KMS-11 (cell line): Measurements from ENCODE around the gene PSG7.
"Not testable (repeated sequence)": the region's sequence is repeated elsewhere in the genome, so short reads cannot be mapped to it uniquely, and the experiment has no call there.

ENCODE experiments used
- H2AFZ ChIP-seq: fragments of 200-600 bp; sonication (generic); 2 replicates; pipeline ENCODE4 v1.6.1; 2016; ENCODE audit warnings: antibody characterized with exemption, mixed run types, low read depth
- H3K27ac ChIP-seq: fragments of 200-600 bp; sonication (generic); 2 replicates; pipeline ENCODE4 v1.6.1; 2016; ENCODE audit warnings: mild to moderate bottlenecking, mixed run types
- H3K27me3 ChIP-seq: fragments of 200-600 bp; sonication (generic); 2 replicates; pipeline ENCODE4 v1.6.1; 2017; ENCODE audit warnings: mild to moderate bottlenecking, low read depth, mixed run types, moderate library complexity; ENCODE audit not compliant: insufficient read depth
- H3K36me3 ChIP-seq: fragments of 200-600 bp; sonication (generic); 2 replicates; pipeline ENCODE4 v1.6.1; 2017; ENCODE audit warnings: mild to moderate bottlenecking, mixed run types; ENCODE audit not compliant: insufficient read depth
- H3K4me1 ChIP-seq: fragments of 200-600 bp; sonication (generic); 2 replicates; pipeline ENCODE4 v1.6.1; 2016; ENCODE audit warnings: mild to moderate bottlenecking, low read depth, mixed run types; ENCODE audit not compliant: poor library complexity, severe bottlenecking
- H3K4me2 ChIP-seq: fragments of 200-600 bp; sonication (generic); 2 replicates; pipeline ENCODE4 v1.7.0; 2016; ENCODE audit warnings: mild to moderate bottlenecking, mixed run types
- H3K4me3 ChIP-seq: fragments of 200-600 bp; sonication (generic); IDR thresholded peaks from 2 replicates; pipeline ENCODE4 v1.6.1; 2017; ENCODE audit warnings: low read depth, low read length, mixed read lengths; ENCODE audit not compliant: insufficient read depth
- H3K79me2 ChIP-seq: fragments of 200-600 bp; sonication (generic); 2 replicates; pipeline ENCODE4 v1.6.1; 2016; ENCODE audit warnings: low read depth, mixed run types; ENCODE audit not compliant: insufficient read depth
- H3K9ac ChIP-seq: fragments of 200-600 bp; sonication (generic); 2 replicates; pipeline ENCODE4 v1.6.1; 2016; ENCODE audit warnings: mild to moderate bottlenecking, mixed run types
- H4K20me1 ChIP-seq: fragments of 200-600 bp; sonication (generic); 2 replicates; pipeline ENCODE4 v1.6.1; 2016; ENCODE audit warnings: mild to moderate bottlenecking, mixed run types; ENCODE audit not compliant: insufficient read depth

PSG7 gene

DNA sequence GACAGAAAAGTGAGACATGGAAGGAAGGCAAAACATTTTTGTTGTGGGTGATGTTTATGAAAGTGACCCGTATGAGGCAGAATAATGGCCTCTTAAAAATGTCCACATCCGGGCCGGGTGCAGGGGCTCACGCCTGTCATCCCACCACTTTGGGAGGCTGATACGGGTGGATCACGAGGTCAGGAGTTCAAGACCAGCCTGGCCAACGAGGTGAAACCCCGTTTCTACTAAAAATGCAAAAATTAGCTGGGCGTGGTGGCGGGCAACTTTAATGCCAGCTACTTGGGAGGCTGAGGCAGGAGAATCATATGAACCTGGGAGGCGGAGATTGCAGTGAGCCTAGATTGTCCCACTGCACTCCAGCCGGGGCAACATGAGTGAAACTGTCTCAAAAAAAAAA lies 37.3 kb downstream of the PSG7 start:
- not testable (repeated sequence) for H3K79me2 ChIP-seq, H3K4me2 ChIP-seq, H3K27me3 ChIP-seq, H3K4me1 ChIP-seq, H3K27ac ChIP-seq, H3K9ac ChIP-seq, H3K36me3 ChIP-seq, H4K20me1 ChIP-seq, H3K4me3 ChIP-seq, H2AFZ ChIP-seq

DNA sequence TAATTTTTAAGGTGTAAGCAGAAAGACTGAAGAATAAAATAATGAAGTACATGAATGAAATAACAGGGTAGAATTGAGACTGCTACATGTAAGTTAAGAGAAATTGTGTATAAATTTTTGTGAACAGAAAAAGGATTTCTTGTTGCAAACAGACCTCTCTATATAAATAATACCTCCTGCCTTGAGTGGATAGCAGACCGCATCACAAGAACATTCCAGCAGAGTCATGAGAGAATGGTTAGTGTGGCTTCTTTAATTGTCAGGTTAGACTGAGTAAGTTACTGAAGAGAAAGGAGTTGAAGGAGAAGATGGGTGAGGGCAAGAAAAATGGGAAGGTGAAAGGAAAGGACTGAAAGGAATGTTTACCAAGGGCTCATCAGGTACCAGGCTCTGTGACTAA lies 37.9 kb downstream of the PSG7 start:
- H3K27ac ChIP-seq, H2AFZ ChIP-seq, H4K20me1 ChIP-seq, H3K4me3 ChIP-seq, H3K9ac ChIP-seq, H3K4me2 ChIP-seq, H3K4me1 ChIP-seq, H3K36me3 ChIP-seq, H3K27me3 ChIP-seq, H3K79me2 ChIP-seq: not testable (repeated sequence)

DNA sequence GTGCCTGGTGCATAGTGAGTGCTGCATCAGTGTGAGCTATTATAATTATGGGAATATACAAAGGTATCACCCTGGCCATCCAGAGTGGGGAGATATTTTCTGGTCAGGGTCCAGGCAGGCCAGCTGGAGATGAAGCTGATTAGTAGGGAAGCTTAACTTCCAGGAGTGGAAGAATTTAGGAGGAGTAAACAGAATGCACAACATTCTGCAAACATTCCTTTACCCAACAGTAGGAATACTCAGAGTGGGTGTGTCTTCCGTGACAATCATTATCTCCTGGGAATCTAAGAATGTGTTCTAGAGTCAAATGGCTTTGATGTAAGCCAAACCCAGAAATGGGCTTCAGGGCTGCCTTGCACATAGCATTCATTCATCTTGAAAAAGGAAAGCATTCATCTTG lies 38.4 kb downstream of the PSG7 start:
- not testable (repeated sequence) for H2AFZ ChIP-seq, H3K27me3 ChIP-seq, H3K36me3 ChIP-seq, H4K20me1 ChIP-seq, H3K9ac ChIP-seq, H3K4me3 ChIP-seq, H3K4me1 ChIP-seq, H3K79me2 ChIP-seq, H3K27ac ChIP-seq, H3K4me2 ChIP-seq

DNA sequence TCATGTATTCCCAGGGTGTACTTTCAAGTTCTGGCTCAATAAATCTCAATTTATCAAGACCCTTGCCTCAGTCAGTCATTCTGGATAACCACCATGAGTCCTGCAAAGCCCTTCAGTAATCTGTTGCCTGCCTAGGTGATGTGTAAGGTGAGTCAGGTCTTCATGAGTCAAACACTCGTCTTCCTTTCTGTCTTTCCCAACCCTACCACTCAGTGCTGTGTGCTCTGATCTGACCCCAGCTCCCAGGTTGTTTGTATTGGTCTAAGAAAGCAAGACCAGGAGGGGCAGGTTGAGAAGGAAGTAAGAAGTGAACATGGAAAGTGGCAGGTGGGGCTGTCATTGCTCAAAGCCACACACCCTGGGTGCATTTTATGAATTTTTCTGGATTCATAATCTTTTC lies 39.3 kb downstream of the PSG7 start:
- H3K27me3 ChIP-seq, H3K36me3 ChIP-seq, H3K4me2 ChIP-seq, H3K4me3 ChIP-seq, H2AFZ ChIP-seq, H3K4me1 ChIP-seq, H4K20me1 ChIP-seq, H3K27ac ChIP-seq, H3K9ac ChIP-seq, H3K79me2 ChIP-seq: not testable (repeated sequence)

DNA sequence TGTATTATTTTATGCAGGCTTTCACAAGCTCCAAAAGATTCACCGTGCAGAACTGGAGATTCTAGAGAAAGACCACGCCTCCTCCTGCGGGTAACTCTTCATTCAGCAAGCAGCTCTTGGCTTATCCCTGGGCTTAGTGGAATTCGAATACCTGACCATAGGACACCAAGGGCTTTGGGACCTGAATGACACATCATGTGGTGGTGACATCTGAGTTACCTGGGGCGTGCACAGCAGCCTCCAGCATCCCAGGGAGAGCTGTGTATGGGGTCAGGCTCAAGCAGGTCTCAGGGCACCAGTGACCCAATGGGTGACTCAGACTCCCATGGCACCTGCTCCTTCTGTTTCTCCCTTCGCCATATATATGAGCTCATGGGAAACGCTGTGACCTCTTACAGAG lies 46.6 kb downstream of the PSG7 start:
- H3K9ac ChIP-seq, H3K79me2 ChIP-seq, H3K27me3 ChIP-seq, H2AFZ ChIP-seq, H3K4me3 ChIP-seq, H3K4me2 ChIP-seq, H3K4me1 ChIP-seq, H3K36me3 ChIP-seq, H4K20me1 ChIP-seq, H3K27ac ChIP-seq: not testable (repeated sequence)

DNA sequence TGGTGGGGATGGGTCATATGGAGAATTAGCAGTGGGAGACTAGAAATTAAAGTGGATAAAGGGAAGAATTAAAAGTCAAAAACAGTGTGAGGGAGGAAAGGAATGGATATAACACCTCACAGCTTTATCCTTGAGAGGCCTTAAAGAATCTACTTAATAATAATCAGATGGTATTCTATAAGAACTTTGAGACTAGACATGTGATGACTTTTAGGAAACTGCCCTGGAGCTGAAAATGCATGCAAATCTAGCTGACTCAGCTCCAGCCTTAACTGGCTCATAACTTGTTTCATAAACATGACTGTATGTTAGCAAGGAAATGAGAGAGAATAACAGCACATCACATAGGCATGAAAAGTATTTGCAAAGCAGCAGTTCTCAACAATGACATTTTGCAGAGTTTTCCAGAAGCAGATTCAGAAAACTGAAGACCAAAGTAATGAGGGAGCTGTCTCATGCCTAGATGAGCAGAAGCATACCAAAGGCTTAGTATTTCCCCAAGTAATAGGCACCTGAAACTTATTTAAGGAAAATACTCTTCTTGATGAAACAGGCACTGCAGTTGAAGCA lies 49.0 kb downstream of the PSG7 start:
- not testable (repeated sequence) for H3K4me2 ChIP-seq, H3K79me2 ChIP-seq, H3K4me1 ChIP-seq, H2AFZ ChIP-seq, H3K9ac ChIP-seq, H3K27me3 ChIP-seq, H3K36me3 ChIP-seq, H3K4me3 ChIP-seq, H4K20me1 ChIP-seq, H3K27ac ChIP-seq

DNA sequence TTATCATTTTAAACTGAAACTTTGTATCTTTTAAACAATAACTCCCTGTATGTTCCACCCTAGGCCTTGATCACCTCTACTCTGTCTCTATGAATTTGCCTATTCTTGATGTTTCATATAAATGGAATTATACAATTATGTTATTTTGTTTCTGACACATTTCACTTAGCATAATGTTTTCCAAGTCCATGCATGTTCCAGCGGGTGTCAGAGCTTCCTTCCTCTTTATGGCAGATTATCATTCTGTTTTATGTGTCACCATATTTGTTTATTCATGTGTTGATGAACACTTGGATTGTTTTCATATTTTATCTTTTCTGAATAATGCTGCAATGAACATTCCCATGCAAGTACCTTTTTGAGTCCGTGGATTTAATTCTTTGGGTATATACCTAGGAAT lies 54.3 kb downstream of the PSG7 start:
- H3K4me3 ChIP-seq, H3K27me3 ChIP-seq, H3K9ac ChIP-seq, H3K4me1 ChIP-seq, H4K20me1 ChIP-seq, H2AFZ ChIP-seq, H3K4me2 ChIP-seq, H3K36me3 ChIP-seq, H3K79me2 ChIP-seq, H3K27ac ChIP-seq: not testable (repeated sequence)

DNA sequence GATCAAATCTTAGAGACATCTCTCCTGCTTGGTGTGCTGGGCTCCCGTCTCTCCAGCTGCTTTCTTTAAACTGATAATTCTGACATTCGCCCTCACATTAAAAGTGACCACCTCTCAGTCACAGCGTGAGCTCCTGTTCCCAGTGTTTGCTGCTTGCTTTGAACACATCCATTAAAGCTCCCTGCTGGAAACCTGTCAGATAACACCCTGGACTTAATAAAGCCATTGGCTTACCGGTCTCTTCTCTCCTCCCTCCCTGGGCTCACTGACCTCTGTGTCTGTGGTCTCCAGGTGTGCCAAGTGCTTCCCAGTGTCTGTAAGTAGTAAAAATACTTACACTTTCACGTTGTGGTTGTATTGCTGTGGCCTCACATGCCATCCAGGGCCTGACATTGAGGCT lies 55.0 kb downstream of the PSG7 start:
- H3K4me1 ChIP-seq, H3K27ac ChIP-seq, H3K4me3 ChIP-seq, H3K9ac ChIP-seq, H3K79me2 ChIP-seq, H3K4me2 ChIP-seq, H3K27me3 ChIP-seq, H3K36me3 ChIP-seq, H4K20me1 ChIP-seq, H2AFZ ChIP-seq: not testable (repeated sequence)

DNA sequence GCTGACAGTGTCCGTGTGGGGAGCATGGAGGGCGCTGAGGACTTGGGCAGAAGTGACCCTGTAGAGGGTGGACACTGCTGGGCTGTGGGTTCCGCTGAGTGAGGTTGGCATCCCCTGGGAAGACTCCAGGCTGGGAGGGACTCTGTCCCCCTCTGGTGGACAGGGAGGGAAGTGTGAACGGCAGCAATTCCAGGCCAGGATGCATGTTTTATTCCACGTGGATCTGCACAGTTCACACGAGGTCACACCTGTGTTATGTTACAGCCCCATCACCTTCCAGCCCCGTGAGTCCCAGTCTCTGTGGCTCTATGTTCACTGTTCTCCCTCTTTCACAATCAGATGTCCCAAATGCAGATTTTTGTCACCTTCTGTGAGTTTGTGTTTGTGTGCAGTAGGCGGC lies 55.7 kb downstream of the PSG7 start:
- not testable (repeated sequence) for H3K9ac ChIP-seq, H3K36me3 ChIP-seq, H4K20me1 ChIP-seq, H3K4me1 ChIP-seq, H2AFZ ChIP-seq, H3K4me3 ChIP-seq, H3K27ac ChIP-seq, H3K79me2 ChIP-seq, H3K27me3 ChIP-seq, H3K4me2 ChIP-seq

DNA sequence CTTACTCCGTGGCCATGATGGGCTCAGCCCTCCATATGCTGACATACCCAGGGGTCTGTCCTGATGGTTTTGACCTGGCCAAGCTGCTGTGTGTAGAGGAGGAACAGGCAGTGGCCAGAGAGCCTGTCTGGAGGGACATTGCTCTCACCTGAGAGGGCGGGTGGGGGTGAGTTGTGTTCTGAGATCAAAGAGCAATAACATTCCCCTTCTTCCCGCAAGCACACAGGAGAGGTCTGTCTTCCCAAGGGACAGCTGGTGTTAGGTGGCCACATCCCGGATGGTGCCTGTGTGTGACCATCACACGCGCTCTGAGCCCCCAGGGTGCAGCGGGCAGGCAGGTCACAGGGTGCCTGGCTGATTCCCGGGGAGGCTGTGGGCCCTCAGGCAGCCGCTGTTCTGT lies 56.4 kb downstream of the PSG7 start:
- H3K27ac ChIP-seq, H3K27me3 ChIP-seq, H3K79me2 ChIP-seq, H3K36me3 ChIP-seq, H3K4me2 ChIP-seq, H3K9ac ChIP-seq, H3K4me3 ChIP-seq, H2AFZ ChIP-seq, H4K20me1 ChIP-seq, H3K4me1 ChIP-seq: not testable (repeated sequence)
